ENCODE measurements around the gene SORBS1.
A peak's percentile ranks its signal among the peaks of the same experiment; 100 is the strongest.

Gene SORBS1

GRCh38 chr10:95459446-95460045 is 101.6 kb downstream of the SORBS1 start:
- no peak for DNase-seq (ENCODE audit: low spot score)

- DNase-seq (ENCODE audit: low spot score) = no peak
These were observed 102.3 kb downstream of the SORBS1 start for GRCh38 chr10:95458871-95459270.

- DNase-seq (ENCODE audit: low spot score) = no peak
These were observed 103.2 kb downstream of the SORBS1 start for GRCh38 chr10:95458014-95458413.

- DNase-seq (ENCODE audit: low spot score) = no peak
These were observed 103.8 kb downstream of the SORBS1 start for GRCh38 chr10:95457319-95457886.

- no peak for DNase-seq (ENCODE audit: low spot score)
These were observed 104.7 kb downstream of the SORBS1 start for GRCh38 chr10:95456516-95456915.

GRCh38 chr10:95454940-95455339 is 106.2 kb downstream of the SORBS1 start:
- DNase-seq (ENCODE audit: low spot score) = no peak

- DNase-seq (ENCODE audit: low spot score) = no peak
These were observed 106.8 kb downstream of the SORBS1 start for GRCh38 chr10:95454356-95454755.

- DNase-seq (ENCODE audit: low spot score) = no peak
These were observed 109.3 kb downstream of the SORBS1 start for GRCh38 chr10:95451568-95452524.

GRCh38 chr10:95451150-95451549 is 110.0 kb downstream of the SORBS1 start:
- DNase-seq (ENCODE audit: low spot score) = no peak

GRCh38 chr10:95450188-95450587 is 111.0 kb downstream of the SORBS1 start:
- no peak for DNase-seq (ENCODE audit: low spot score)

- DNase-seq (ENCODE audit: low spot score) = no peak
These were observed 113.5 kb downstream of the SORBS1 start for GRCh38 chr10:95447685-95448084.

- DNase-seq (ENCODE audit: low spot score) = peak; percentile 52
These were observed 115.2 kb downstream of the SORBS1 start for GRCh38 chr10:95445837-95446486.

GRCh38 chr10:95445223-95445836 is 115.8 kb downstream of the SORBS1 start:
- DNase-seq (ENCODE audit: low spot score) = no peak

- no peak for DNase-seq (ENCODE audit: low spot score)
These were observed 116.4 kb downstream of the SORBS1 start for GRCh38 chr10:95444792-95445191.

- no peak for DNase-seq (ENCODE audit: low spot score)
These were observed 117.5 kb downstream of the SORBS1 start for GRCh38 chr10:95443636-95444035.

- DNase-seq (ENCODE audit: low spot score) = no peak
These were observed 118.8 kb downstream of the SORBS1 start for GRCh38 chr10:95442341-95442740.

- DNase-seq (ENCODE audit: low spot score) = no peak
These were observed 119.6 kb downstream of the SORBS1 start for GRCh38 chr10:95441547-95441923.

GRCh38 chr10:95440756-95441546 is 120.2 kb downstream of the SORBS1 start:
- no peak for DNase-seq (ENCODE audit: low spot score)

- no peak for DNase-seq (ENCODE audit: low spot score)
These were observed 121.0 kb downstream of the SORBS1 start for GRCh38 chr10:95440038-95440725.

GRCh38 chr10:95438781-95439180 is 122.4 kb downstream of the SORBS1 start:
- no peak for DNase-seq (ENCODE audit: low spot score)

GRCh38 chr10:95437669-95438068 is 123.5 kb downstream of the SORBS1 start:
- DNase-seq (ENCODE audit: low spot score) = no peak
